AG09319 (cell line): ENCODE data around the gene P2RX3.

Experiments
- DNase-seq: peaks from one replicate; pipeline ENCODE4 v3.0.0-alpha.2; 2010; ENCODE audit warnings: low read depth; ENCODE audit errors: extremely low read depth
- CTCF ChIP-seq: IDR thresholded peaks from 2 replicates; pipeline ENCODE4 v1.5.1; 2011; ENCODE audit warnings: low read depth, mild to moderate bottlenecking, inconsistent platforms, low read length, moderate library complexity

The P2RX3 gene

GRCh38 chr11:57391111-57391510 is 53.0 kb downstream of the P2RX3 start:
- no peak for TF ChIP-seq CTCF
- DNase-seq: no peak

DNA sequence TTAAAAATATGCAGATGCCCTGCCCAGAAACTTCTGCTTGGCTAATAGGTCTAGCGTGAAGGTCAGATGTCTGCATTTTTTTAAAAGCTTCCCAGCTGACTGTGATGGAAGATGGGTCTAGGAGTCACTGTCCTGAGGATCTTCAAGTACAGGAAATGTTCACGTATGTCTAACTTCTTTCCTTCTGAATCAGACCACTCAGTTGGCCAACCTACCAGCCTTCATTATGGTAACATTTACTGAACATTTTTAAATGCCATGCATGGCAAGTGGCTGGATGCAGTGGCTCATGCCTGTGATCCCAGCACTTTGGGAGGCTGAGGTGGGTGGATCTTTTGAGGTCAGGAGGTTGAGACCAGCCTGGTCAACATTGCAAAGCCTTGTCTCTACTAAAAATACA is 53.4 kb downstream of the P2RX3 start:
- no peak for DNase-seq
- TF ChIP-seq CTCF: no peak

GRCh38 chr11:57392066-57392762 is 54.1 kb downstream of the P2RX3 start:
- no peak for TF ChIP-seq CTCF
- no peak for DNase-seq

DNA sequence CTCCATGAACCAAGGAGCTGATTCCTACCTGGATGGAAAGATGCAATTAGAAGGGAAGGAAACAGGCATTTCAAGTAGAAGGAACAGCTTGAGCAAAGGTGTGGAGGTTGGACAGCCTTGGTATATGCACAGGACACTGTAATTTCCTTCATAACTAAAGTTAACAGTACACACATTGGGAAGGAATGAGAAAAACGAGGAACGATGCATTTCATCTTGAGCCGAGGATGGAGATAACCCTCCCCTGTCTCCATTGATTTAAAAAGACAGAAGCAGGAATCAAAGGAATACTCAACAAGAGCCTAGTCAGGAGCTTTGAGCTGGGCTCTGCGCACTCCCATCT is 54.6 kb downstream of the P2RX3 start:
- TF ChIP-seq CTCF: no peak
- no peak for DNase-seq

DNA sequence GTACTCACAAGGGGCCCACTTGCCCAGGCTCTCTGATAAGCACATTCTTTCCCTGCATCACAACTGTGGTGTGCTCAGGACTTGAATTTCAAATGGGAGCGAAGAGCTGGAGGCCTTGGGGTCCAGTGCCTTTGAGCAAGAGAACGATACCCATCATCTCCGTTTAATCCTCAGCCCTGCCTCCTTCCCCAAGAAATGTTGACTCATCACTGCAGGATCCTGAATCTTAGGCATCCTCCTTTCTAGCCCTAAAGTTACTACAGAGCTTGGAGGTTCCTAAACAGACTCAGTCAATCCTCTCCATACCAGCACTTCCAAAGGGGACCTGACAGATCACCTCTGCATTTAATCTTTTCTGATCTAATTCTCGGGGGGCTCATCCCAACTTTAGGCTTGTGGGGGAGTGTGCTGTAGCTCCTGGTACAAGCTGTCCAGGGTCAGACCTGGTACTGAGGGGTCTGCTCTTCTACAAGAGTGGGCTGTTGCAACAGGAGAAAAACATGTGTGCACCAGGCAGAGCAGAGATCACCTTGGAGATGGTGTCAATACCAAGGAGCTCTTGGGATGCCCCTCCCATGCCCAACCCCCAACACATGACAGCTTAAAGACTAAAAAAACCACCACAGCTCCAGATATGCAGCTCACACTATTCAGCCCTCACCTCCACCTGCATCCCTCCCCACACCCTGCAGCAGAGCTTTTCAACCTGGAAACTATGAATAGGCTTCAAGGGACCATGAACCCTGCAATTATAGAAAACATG is 56.2 kb downstream of the P2RX3 start:
- TF ChIP-seq CTCF: no peak
- DNase-seq: no peak

GRCh38 chr11:57395905-57396623 is 57.9 kb downstream of the P2RX3 start:
- TF ChIP-seq CTCF: no peak
- DNase-seq: no peak

DNA sequence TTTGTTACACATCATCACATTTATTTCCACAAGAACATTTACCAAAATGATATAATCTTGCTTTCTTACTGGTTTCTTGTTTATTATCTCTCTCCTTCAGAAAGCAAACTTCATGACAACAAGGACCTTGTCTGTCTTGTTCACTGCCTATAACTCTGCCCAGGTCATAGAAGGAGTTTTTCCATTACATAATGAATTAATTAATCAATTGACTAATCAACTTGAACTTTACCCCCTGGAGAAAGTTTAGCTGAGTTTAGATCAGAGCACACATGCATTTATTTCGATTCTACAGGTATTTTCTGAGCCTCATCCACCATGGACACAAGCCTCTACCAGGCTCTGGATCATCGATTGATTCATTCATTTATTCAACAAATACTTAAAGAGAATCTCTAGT is 58.6 kb downstream of the P2RX3 start:
- no peak for DNase-seq
- TF ChIP-seq CTCF: no peak
